ENCODE measurements around the gene PIP5K1B. TPM values are rescaled to one million over a fixed set of nuclear protein-coding genes. Genes with fewer than 3 reads are reported as not detected.

PIP5K1B gene
- total RNA-seq, 6 experiments from 2014 or later: not detected

GRCh38 chr9:68805890-68806517 is 101.0 kb downstream of the PIP5K1B start:
- no peak overlapping the region for H3K27ac Mint-ChIP-seq

GRCh38 chr9:68808338-68808890 is 103.4 kb downstream of the PIP5K1B start:
- Mint-ChIP-seq H3K27ac (no peak overlapping the region), H3K9me3 (no peaks in the 10 kb centered on the region), H3K4me3 (no peak overlapping the region), H3K4me1 (ENCODE audit: low read depth) (no peaks in the 10 kb centered on the region), H3K36me3 (ENCODE audit: low read depth) (no peaks in the 10 kb centered on the region), H3K27me3 (ENCODE audit: insufficient read depth) (peaks cover 9% of the 10 kb centered on the region; the same call in 1 of the 2 replicates)
- no peak for DNase-seq
- TF ChIP-seq CTCF (IDR thresholded peaks at IDR 0.05): no peak

More at GRCh38 chr9:68805890-68806517, 101.0 kb downstream of the PIP5K1B start:
- no peak overlapping the region for H3K4me3 Mint-ChIP-seq
- H3K36me3 Mint-ChIP-seq (ENCODE audit: low read depth): no peaks in the 10 kb centered on the region
- H3K9me3 Mint-ChIP-seq: no peaks in the 10 kb centered on the region
- no peaks in the 10 kb centered on the region for H3K4me1 Mint-ChIP-seq (ENCODE audit: low read depth)
- DNase-seq: no peak
- no peak for TF ChIP-seq CTCF (IDR thresholded peaks at IDR 0.05)
- H3K27me3 Mint-ChIP-seq (ENCODE audit: insufficient read depth): peaks cover 5% of the 10 kb centered on the region; the same call in 1 of the 2 replicates

GRCh38 chr9:68817079-68817875 is 112.2 kb downstream of the PIP5K1B start:
- Mint-ChIP-seq H3K27me3 (ENCODE audit: insufficient read depth) (peaks cover 1% of the 10 kb centered on the region; the same call in 1 of the 2 replicates), H3K4me1 (ENCODE audit: low read depth) (no peaks in the 10 kb centered on the region), H3K4me3 (no peak overlapping the region), H3K27ac (no peak overlapping the region), H3K9me3 (no peaks in the 10 kb centered on the region), H3K36me3 (ENCODE audit: low read depth) (no peaks in the 10 kb centered on the region)
- DNase-seq: no peak
- no peak for TF ChIP-seq CTCF (IDR thresholded peaks at IDR 0.05)

GRCh38 chr9:68819065-68819464 is 114.0 kb downstream of the PIP5K1B start:
- H3K27me3 Mint-ChIP-seq (ENCODE audit: insufficient read depth): no peaks in the 10 kb centered on the region

GRCh38 chr9:68821911-68822310 is 116.9 kb downstream of the PIP5K1B start:
- H3K4me1 Mint-ChIP-seq (ENCODE audit: low read depth): no peaks in the 10 kb centered on the region
- no peaks in the 10 kb centered on the region for H3K9me3 Mint-ChIP-seq
- no peak overlapping the region for H3K4me3 Mint-ChIP-seq
- TF ChIP-seq CTCF (IDR thresholded peaks at IDR 0.05): no peak
- H3K36me3 Mint-ChIP-seq (ENCODE audit: low read depth): no peaks in the 10 kb centered on the region
- H3K27me3 Mint-ChIP-seq (ENCODE audit: insufficient read depth): no peaks in the 10 kb centered on the region; the same call in 1 of the 2 replicates
- DNase-seq: no peak
- no peak overlapping the region for H3K27ac Mint-ChIP-seq

More at GRCh38 chr9:68819065-68819464, 114.0 kb downstream of the PIP5K1B start:
- no peak for TF ChIP-seq CTCF (IDR thresholded peaks at IDR 0.05)
- Mint-ChIP-seq H3K36me3 (ENCODE audit: low read depth) (no peaks in the 10 kb centered on the region), H3K4me3 (no peak overlapping the region), H3K9me3 (no peaks in the 10 kb centered on the region), H3K27ac (no peak overlapping the region), H3K4me1 (ENCODE audit: low read depth) (no peaks in the 10 kb centered on the region)
- no peak for DNase-seq

Measured in HFFc6 (cell line).